A549 (cell line): Measurements from ENCODE around the gene KLF5.

Experiments
- BHLHE40 ChIP-seq: IDR thresholded peaks from 2 replicates; pipeline ENCODE4 v1.6.1; 2012; ENCODE audit warnings: low read depth, low read length, inconsistent platforms
- CTCF ChIP-seq: fragments of >200 bp; sonication (Bioruptor Twin); formaldehyde crosslinking; IDR thresholded peaks from 3 replicates; pipeline ENCODE4 v1.5.1; 2016
- ESRRA ChIP-seq: fragments of 150-350 bp; IDR thresholded peaks from 2 replicates; pipeline ENCODE4 v1.6.1; 2014; ENCODE audit warnings: mild to moderate bottlenecking, low read length, borderline replicate concordance
- HEYL ChIP-seq: fragments of 250-450 bp; sonication (Bioruptor Pico); IDR thresholded peaks from 2 replicates; pipeline ENCODE4 v1.8.0; 2021; ENCODE audit warnings: mild to moderate bottlenecking, moderate library complexity
- KDM1A ChIP-seq: fragments of 200-600 bp; sonication (generic); IDR thresholded peaks from 2 replicates; pipeline ENCODE4 v1.6.1; 2016; ENCODE audit warnings: low read depth, mild to moderate bottlenecking
- PBX3 ChIP-seq: IDR thresholded peaks from 2 replicates; pipeline ENCODE4 v1.6.1; 2012
- POLR2A ChIP-seq: IDR thresholded peaks from 2 replicates; pipeline ENCODE4 v1.6.1; 2012; ENCODE audit warnings: mild to moderate bottlenecking, low read length
- POLR2AphosphoS2 ChIP-seq: conservative IDR thresholded peaks from 2 replicates; pipeline ENCODE4 v1.6.1; 2012; ENCODE audit warnings: low read length, improper control_type of control experiment, inconsistent platforms

GRCh38 chr13:73015805-73016204 is 43.0 kb upstream of the KLF5 start:
- TF ChIP-seq CTCF (no peak), ESRRA (no peak), BHLHE40 (no peak), POLR2A (no peak), POLR2AphosphoS2 (no peak), KDM1A (no peak), PBX3 (no peak), HEYL (CRISPR knock-in tag) (no peak)
